ENCODE data around the gene VPS8.

The VPS8 gene

GRCh38 chr3:184785890-184786279 lies 26.1 kb upstream of the VPS8 start:
- no peak for DNase-seq

DNA sequence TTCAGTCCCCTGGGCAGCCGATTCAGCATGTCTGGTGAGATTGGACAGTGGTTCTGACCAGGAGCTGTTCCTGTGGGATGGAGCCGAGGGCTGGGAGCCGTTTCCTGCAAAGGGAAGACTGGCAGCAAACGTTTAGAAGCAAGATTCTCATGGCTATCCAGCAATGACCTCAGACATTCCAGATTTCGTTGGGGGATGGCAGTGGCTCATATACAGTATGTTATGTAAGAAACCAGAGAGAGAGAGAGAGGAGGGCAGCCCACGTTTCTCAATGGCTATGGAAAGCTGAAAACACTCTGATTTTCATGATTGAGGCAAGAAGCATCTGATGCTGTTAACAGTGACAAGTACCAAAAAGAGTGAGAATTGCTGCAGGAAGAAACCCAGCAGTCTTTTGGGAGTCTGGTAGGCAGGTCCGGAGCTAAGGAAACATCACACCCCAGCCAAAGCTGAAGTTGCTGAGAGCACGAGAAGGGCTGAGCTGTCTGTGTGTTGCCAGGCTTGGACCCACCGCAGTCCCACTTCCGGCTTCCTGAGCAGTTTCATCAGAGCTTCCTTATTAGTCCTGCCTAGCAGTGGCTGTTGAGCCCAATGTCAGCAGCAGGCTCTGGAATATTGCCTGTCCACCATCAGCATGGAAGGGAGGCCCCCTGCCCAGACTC lies 25.6 kb upstream of the VPS8 start:
- DNase-seq = peak; percentile 92 to 93

- DNase-seq = no peak
These were observed 23.2 kb upstream of the VPS8 start for GRCh38 chr3:184788751-184789150.

- no peak for DNase-seq
These were observed 22.5 kb upstream of the VPS8 start for GRCh38 chr3:184789314-184789998.

GRCh38 chr3:184791171-184791570 lies 20.8 kb upstream of the VPS8 start:
- no peak for DNase-seq

DNA sequence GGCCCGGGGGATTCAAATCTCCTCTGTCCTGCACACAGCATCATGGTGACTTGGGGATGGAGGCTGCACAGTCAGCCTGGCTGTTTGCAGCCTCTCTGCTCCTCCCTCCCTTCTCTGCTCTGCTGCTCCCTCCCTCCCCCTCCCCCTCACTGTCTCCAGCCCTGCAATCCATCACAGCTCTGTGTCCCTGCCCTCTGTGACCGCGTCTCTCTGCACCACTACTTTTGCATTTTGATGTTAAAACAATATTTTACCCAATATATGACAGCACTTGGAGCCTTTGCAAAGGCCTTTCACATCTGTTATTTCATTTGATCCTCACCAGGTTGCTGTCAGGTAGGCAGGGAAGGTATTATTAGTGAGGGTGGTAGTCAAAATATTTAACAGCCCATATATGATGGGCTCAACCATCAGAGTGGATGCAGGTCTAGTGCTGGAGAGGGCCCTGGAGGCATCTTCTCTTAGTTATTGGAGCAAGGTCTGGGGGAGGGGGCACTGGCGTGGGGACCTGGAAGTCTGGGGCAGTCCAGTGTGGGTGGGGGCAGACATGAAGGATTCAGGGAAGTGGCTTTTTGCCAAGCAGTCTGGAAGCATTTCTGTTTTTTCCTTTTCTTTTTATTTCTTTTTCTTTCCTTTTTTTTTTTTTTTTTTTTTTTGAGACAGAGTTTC lies 16.3 kb upstream of the VPS8 start:
- DNase-seq = peak; percentile 32 to 39

DNA sequence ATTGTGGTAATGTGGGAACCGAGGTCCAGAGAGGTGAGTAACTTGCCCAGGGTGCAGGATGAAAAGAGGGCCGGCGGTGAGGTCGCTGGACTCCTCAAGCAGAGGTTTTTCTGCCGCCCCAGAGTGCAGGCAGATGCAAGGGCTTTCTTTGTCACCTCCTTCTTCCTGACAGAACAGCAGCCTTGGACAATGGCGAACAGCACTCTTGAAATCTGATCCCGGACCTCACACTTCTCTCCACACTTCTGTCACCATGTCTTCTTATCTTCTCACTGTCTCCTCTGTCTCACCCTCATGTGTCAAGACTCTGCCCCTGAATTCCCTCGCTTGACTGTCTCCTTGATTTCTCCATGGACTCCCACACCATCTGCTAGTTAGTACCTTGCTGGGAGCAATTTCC lies 15.4 kb upstream of the VPS8 start:
- no peak for DNase-seq

DNA sequence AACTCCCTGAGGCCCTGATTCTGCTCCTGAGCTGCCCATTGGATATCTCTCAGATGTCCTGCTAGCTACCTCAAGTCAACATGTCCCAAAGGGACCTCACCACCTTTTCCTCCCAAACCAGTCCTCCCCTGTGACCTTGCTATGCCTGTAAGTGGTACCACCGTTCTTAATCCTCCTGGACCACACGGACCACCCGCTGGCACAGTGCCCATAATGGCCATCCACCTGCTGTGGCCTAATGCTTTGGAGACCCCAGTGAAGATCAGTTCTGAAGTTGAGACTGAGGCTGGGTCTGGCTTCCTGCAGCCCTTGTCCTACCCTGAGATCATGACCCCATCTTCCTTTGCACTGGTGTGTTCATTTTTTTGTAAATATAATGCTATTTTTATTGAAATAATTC lies 15.0 kb upstream of the VPS8 start:
- no peak for DNase-seq

DNA sequence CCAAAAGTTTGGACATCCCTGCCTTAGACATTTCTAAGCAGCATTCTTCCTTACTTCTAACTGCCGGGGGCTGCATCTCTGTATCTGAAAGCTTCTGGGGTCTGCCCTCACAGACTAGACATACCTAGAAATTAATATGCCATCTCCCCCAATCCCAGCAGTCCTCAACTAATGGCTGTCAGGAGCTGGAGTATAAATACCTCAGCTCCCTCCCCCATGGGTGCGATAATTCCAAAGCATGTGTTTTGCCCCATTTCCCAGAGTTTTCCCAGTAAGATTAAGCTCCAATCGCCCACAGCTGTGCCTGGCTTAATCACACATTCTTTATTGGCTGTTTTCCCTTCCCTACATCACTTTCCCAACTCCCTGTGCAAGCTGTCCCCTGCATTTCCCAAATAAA lies 13.8 kb upstream of the VPS8 start:
- DNase-seq = no peak

DNA sequence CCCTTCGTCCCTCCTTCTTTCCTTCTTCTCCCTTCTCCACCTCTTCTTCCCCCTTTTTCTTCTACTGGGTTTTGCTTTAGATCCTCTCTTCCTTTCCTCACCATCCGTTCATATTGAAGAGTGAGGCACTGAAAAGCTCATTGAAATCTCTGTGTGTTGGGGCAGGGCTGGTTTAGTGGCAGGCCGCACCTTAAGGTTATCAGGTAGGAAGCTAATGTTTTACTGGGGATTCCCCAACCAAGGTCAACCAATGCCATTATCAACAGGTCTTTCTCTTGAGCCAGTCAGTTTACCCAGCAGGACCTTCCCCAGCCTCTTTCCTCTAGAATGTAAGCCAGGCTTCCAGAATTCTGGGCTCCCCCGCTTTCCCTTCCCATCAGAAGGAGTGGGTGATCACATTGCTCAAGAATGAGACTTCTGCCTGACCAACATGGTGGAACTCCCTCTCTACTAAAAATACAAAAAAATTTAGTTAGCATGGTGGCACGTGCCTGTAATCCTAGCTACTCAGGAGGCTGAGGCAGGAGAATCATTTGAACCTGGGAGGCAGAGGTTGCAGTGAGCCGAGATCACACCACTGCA lies 11.5 kb upstream of the VPS8 start:
- DNase-seq = no peak

DNA sequence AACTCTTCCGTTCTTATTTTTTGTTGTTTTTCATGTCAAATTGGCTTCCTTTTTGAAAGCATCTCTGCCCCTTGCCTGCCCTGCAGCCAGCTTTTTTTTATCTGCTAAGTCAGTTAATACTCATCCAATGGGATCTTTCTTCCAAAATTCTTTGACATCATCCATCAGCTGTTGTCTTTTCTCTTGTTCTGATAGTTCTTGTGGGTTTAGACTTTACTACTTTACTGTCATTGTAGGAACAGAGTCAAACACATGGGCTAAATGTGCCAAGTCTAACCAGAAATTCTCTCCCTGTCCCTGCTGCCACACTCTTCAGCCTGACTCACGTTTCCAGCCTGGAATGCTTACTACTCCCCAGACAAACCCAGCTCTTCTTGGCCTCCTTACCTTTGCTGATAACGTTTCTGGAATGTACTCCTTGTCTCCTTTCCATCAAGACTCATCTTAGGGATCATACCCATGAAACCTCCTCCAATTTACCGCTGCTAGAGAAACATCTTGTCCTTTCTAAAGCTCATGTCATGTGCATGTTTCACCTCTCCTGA lies 10.7 kb upstream of the VPS8 start:
- no peak for DNase-seq

- DNase-seq = no peak
These were observed 9.8 kb upstream of the VPS8 start for GRCh38 chr3:184802150-184802549.

GRCh38 chr3:184804801-184805200 lies 7.2 kb upstream of the VPS8 start:
- no peak for DNase-seq

DNA sequence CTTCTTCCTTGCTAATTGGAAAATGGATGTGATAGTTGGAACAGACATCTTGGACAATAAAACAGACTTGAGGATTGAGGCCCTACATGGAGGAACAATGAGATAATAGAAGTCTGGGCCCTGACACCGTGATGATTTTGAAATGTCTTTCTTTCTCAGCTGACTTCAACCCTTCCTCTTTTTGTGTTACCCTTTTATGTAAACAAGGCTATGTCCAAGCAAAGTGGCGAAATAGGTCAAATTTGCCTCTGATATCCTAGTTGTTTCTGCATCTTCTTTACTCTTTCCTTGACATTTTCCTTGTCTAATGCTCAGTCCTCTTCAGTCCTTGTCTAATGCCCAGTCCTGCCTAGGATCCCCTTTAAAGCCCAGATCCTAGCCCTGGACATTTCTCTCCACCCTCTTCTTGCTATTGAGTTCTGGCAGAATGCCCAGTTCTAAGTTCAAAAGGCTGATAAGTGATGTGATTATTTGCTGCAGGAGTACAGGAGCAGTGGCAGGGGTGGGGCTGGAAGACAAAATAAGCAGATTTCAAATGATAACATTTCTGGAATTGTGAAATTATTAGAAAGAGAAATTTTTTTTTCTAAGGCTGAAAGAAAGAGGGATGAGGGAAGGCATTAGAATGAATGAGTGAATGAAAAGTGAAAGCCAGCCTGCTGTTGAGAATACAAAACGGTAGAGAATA lies 6.5 kb upstream of the VPS8 start:
- peak; percentile 24 to 57 for DNase-seq

DNA sequence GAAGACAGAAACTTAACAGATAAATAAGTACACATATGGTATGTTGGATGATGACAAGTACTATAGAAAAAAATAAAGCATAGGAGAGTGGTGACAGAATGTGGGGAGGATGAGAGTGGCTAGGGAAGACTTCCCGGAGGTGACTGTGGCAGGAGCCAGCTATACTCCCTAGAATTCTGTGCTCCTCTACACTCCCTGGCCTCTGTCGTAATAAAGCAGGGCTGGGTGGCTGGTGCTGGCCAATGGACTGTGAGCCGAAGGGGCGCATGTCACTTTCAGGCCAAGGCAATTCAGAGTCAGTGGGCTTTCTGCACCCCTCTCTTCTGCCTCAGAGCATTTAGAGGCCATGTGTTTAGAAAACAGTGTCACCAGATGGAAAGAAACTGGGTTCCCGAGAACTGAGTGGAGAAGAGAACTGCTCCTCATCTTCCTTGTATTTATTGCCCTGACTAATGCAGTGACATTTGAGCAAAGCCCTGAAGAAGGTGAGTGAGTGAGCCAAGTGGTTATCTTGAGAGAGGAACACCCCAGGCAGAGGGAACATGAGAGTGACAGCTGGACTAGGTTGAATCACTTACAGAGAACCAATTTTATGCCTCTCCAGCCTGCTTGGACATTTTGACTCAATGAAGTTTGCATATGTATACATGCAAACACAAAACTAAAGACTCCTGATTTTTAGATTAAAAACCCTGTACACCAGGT lies 5.2 kb upstream of the VPS8 start:
- no peak for DNase-seq

- no peak for DNase-seq
These were observed 4.4 kb upstream of the VPS8 start for GRCh38 chr3:184807549-184807948.

DNA sequence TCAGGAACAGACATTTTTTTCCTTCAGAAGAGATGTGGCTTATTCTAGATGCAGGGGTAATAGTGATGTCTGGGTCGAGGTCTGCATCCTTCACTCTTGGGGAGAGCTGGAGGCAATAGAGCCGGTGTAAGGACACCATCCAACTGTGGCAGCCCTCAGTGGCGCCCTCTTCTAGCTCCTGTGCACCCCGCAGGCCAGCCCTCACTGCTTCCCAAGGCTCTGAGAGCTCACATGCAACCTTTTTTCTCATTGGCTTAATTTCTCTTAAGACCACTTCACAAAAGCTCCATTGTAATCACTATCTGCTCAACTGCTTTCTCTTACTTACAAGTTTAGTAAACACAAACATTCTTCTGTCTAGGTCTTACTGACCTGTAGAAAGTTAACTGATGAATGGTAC lies 3.9 kb upstream of the VPS8 start:
- peak; percentile 49 to 52 for DNase-seq

- no peak for DNase-seq
These were observed 1.8 kb upstream of the VPS8 start for GRCh38 chr3:184810146-184810545.

DNA sequence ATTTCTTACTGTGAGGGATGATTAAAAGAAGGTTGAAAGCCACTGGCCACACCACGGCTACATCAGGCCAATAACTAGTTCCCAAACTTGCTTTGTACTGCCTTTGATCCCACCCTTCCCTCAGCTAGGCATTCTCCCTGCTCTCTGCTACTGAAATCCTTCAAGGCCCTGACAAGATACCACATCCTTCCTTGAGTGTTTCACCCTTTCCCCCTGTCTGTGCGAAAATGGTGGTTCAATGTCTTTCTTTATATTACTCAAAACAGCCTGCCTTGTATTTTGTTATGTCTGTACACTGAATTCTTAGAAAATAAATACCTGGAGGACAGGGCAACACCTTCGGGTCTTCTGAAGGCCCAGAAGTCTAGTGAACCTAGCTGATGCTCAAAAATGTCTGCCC lies 932 bp upstream of the VPS8 start:
- no peak for DNase-seq

GRCh38 chr3:184811663-184811998 lies 335 bp upstream of the VPS8 start:
- no peak for DNase-seq

DNA sequence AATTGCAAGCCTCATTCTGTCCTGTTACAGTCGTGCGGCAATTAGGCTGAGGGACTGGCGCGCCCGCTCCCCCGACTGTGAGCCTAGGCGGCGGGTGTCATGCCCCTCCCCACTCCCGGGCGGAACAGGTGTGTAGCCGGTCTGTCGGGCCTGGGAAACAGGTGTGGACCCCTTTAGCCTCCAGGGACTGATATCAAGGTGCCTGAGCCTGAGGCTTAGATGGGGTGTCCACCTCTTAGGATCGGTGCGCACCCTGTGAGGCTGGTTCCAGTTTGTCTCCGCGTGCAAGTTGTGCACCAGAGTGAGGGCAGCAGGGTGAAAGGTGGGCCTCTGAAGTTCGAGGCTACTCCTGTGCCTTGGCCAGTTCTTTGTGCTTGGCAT lies 686 bp downstream of the VPS8 start:
- no peak for DNase-seq

- DNase-seq = no peak
These were observed 1.4 kb downstream of the VPS8 start for GRCh38 chr3:184813357-184813756.

- DNase-seq = peak; percentile 53 to 67
These were observed 2.2 kb downstream of the VPS8 start for GRCh38 chr3:184814214-184814613.
